Measurements from ENCODE around the gene S100A3.

DNA sequence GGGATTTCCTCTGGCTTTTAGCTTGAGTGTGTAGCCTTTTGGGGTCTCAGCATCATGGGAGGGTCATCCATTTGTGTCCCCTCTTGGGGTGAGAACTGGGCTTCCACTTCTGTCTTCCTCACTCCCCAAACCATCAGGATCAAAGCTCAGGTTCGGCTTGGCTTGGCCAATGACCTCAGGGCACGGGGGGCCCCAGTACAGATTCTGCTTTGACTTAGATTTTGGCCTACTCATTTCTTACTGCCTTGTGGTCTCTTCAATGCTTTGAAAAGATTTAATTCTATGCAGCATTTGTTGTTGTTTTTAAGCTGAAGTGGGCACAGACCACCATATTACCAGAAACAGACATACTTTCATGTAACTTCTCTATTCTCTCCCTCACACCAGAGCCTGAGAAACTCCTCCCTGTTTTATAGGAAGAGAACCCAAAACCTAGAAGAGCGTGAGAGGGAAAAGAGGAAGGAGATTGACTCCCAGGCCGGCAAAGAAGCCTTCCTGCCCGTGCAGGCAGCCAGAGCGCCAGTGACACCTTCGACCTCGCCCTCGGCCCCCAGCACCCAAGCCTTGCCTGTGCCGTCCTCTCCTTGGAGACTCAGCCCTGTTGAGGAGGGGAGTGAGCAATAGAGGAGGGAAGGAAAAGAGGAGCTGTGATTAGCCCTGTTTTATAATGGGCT is 1.9 kb upstream of the S100A3 start:
- TF ChIP-seq, protein P1, sequence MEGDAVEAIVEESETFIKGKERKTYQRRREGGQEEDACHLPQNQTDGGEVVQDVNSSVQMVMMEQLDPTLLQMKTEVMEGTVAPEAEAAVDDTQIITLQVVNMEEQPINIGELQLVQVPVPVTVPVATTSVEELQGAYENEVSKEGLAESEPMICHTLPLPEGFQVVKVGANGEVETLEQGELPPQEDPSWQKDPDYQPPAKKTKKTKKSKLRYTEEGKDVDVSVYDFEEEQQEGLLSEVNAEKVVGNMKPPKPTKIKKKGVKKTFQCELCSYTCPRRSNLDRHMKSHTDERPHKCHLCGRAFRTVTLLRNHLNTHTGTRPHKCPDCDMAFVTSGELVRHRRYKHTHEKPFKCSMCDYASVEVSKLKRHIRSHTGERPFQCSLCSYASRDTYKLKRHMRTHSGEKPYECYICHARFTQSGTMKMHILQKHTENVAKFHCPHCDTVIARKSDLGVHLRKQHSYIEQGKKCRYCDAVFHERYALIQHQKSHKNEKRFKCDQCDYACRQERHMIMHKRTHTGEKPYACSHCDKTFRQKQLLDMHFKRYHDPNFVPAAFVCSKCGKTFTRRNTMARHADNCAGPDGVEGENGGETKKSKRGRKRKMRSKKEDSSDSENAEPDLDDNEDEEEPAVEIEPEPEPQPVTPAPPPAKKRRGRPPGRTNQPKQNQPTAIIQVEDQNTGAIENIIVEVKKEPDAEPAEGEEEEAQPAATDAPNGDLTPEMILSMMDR (IDR thresholded peaks at IDR 0.05): no peak
- TF ChIP-seq EP300 (IDR thresholded peaks at IDR 0.05): no peak
- TF ChIP-seq POLR2A (IDR thresholded peaks at IDR 0.05): no peak

Measured in tibial nerve (tissue), 4 donors.